Lung (tissue), 12 donors: Measurements from ENCODE around the gene KCNMA1. TPM values are rescaled to one million over a fixed set of nuclear protein-coding genes. Genes with fewer than 3 reads are reported as not detected.

Source experiments
- ATAC-seq: fragments of 200-7000 bp; cut with Tn5 transposase; one replicate; pipeline ENCODE4 v1.9.1; 2020; ENCODE audit warnings: moderate number of reproducible peaks; ENCODE audit not compliant: insufficient read depth, low FRiP score
- DNase-seq, 3 donors: peaks; one replicate each; pipeline ENCODE4 v3.0.0-alpha.2; 2013 to 2017
- H3K27ac ChIP-seq, 2 donors: one replicate each; pipeline ENCODE4 v1.5.1; 2013; ENCODE audit warnings: mild to moderate bottlenecking in 2 of 2, moderate library complexity in 2 of 2, control low read depth in 1 of 2, inconsistent platforms in 1 of 2, low read depth in 1 of 2, low read length in 1 of 2
- H3K27me3 ChIP-seq, 3 donors: one replicate each; pipeline ENCODE4 v1.5.1; 2013; ENCODE audit warnings: low read length in 2 of 3; ENCODE audit not compliant: control insufficient read depth in 3 of 3, insufficient read depth in 3 of 3
- H3K36me3 ChIP-seq, 4 donors: one replicate each; pipeline ENCODE4 v1.5.1; 2013; ENCODE audit warnings: low read length in 4 of 4, mild to moderate bottlenecking in 1 of 4, moderate library complexity in 1 of 4; ENCODE audit not compliant: control insufficient read depth in 4 of 4, insufficient read depth in 4 of 4
- H3K4me1 ChIP-seq, 5 donors: one replicate each; pipeline ENCODE4 v1.5.1; 2013; ENCODE audit warnings: low read length in 5 of 5, mild to moderate bottlenecking in 2 of 5, moderate library complexity in 1 of 5; ENCODE audit not compliant: control insufficient read depth in 5 of 5, insufficient read depth in 5 of 5
- H3K4me3 ChIP-seq: one replicate; pipeline ENCODE4 v1.5.1; 2013; ENCODE audit warnings: mild to moderate bottlenecking, control low read depth, moderate library complexity
- H3K9ac ChIP-seq, 2 donors: one replicate each; pipeline ENCODE4 v1.5.1; 2013; ENCODE audit warnings: low read length in 2 of 2, control low read depth in 1 of 2; ENCODE audit not compliant: insufficient read depth in 1 of 2
- H3K9me3 ChIP-seq, 4 donors: one replicate each; pipeline ENCODE4 v1.5.1; 2013; ENCODE audit warnings: low read length in 3 of 4, mild to moderate bottlenecking in 1 of 4, moderate library complexity in 1 of 4; ENCODE audit not compliant: control insufficient read depth in 4 of 4, insufficient read depth in 3 of 4
- CTCF ChIP-seq: IDR thresholded peaks from 2 replicates; pipeline ENCODE4 v1.5.1; 2012; ENCODE audit warnings: mild to moderate bottlenecking; ENCODE audit errors: control extremely low read depth, extremely low read depth
- WGBS, 2 donors: extraction: QIAGEN DNeasy Blood & Tissue Kit; methylation state at CpG; one replicate each; pipeline ENCODE4 v1.1.7; 2013; 5-methylcytosine and 5-hydroxymethylcytosine counted together
- polyA plus RNA-seq, 2 donors: library from polyadenylated mRNA; stranded (reverse); fragments of 200-250 nt; gene quantifications; one replicate each; pipeline ENCODE4 v1.2.1, GENCODE V29; 2013
- total RNA-seq, 2 donors: library from RNA; depleted of rRNA in 1 of 2; stranded (reverse); fragments of >200 nt in 1 of 2; gene quantifications; one replicate each; pipeline ENCODE4 v1.2.1, GENCODE V29; 2014 to 2021
- donor health status: control.
- donor health status: control.
- donor health status: Bipolar disorder and iron deficiency.
- donor health status: healthy.
- donor health status: DM: yes; HTN: yes; CAD: no.

The KCNMA1 gene
- total and polyA plus RNA-seq, 4 donors = 3.8 to 13.0 (median 5.5) TPM

DNA sequence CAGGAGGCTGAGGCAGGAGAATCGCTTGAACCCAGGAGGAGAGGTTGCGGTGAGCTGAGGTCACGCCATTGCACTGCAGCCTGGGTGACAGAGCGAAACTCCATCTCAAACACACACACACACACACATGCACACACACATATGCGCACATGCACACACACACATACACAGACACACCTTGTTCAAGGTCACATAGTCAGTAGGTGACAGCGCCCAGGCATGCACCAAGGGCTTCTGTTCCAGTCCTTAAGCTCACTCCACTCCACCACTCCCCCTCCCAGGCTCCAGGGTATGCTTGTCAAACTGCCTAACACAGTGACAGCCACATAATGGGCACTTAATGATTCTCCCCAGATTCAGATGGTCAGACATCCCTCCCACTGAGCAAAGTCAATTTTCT is 37.0 kb downstream of the KCNMA1 start:
- Histone ChIP-seq H3K9ac (no peak overlapping the region), H3K4me3 (no peak overlapping the region), H3K9me3 (no peaks in the 10 kb centered on the region), H3K4me1 (peaks cover 0 to 8% (median 3%) of the 10 kb centered on the region in 5 donors), H3K27me3 (no peaks in the 10 kb centered on the region), H3K27ac (no peak overlapping the region), H3K36me3 (no peaks in the 10 kb centered on the region)
- ATAC-seq = no peak
- WGBS, 2 donors = 94 to 95% methylated on average over 6 of the region's 6 CpGs
- no peak for DNase-seq
- TF ChIP-seq CTCF = no peak

DNA sequence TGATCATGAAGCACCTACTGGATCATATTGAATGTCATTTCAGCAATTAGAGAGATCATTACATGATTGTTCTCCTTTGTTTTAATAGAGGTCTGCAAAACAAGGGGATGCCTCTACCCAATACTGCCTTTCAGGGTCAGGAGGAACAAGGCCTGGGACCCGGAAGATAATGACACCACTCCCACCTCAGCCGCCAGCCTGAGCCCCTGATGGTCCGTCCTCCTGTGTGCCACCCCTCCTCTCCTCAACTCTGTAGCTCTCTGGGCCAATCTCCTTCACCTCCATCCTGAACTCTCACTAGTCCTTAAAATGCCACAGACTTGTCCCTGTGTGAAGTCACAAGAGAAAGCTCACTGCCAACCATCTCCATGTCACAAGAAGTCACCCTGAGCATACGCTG is 38.0 kb downstream of the KCNMA1 start:
- no peak overlapping the region for H3K27ac ChIP-seq
- DNase-seq (no peak), ATAC-seq (no peak)
- no peaks in the 10 kb centered on the region for H3K36me3 ChIP-seq
- TF ChIP-seq CTCF = no peak
- H3K27me3 ChIP-seq = no peaks in the 10 kb centered on the region
- no peak overlapping the region for H3K4me3 ChIP-seq
- WGBS, 2 donors = 83 to 86% methylated on average over 4 of the region's 4 CpGs
- no peaks in the 10 kb centered on the region for H3K9me3 ChIP-seq
- H3K4me1 ChIP-seq = peaks cover 0 to 8% (median 3%) of the 10 kb centered on the region in 5 donors
- no peak overlapping the region for H3K9ac ChIP-seq

DNA sequence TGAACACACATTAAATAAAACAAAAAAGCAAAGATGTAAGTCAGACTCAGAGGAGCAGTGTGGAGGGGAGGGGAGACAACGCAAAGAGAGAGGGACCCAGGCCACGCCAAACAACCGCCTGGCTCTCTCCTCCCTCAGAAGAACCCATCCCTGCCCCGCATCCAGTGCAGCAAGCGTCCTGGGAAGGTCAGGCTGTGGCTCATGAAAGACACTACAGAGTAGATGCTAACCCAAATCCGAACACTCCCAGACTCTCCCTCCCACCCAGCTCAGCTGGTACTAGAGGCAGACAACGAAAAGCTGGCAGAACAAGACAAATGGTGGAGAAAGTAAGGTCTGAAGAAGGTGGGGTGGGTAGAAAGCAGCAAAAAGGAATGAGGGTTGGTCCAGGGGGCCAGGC is 39.0 kb downstream of the KCNMA1 start:
- ATAC-seq = no peak
- Histone ChIP-seq H3K9ac (no peak overlapping the region), H3K4me1 (peaks cover 0 to 8% (median 3%) of the 10 kb centered on the region in 5 donors), H3K27me3 (no peaks in the 10 kb centered on the region), H3K27ac (no peak overlapping the region), H3K4me3 (no peak overlapping the region), H3K36me3 (no peaks in the 10 kb centered on the region), H3K9me3 (no peaks in the 10 kb centered on the region)
- WGBS, 2 donors = 55 to 74% methylated on average over 7 of the region's 7 CpGs
- no peak for DNase-seq
- no peak for TF ChIP-seq CTCF

GRCh38 chr10:77597560-77597959 is 40.0 kb downstream of the KCNMA1 start:
- no peak for TF ChIP-seq CTCF
- Histone ChIP-seq H3K27ac (no peak overlapping the region), H3K4me3 (no peak overlapping the region), H3K9me3 (no peaks in the 10 kb centered on the region), H3K36me3 (no peaks in the 10 kb centered on the region), H3K9ac (no peak overlapping the region), H3K4me1 (peaks cover 0 to 2% (median 0%) of the 10 kb centered on the region in 5 donors), H3K27me3 (no peaks in the 10 kb centered on the region)
- ATAC-seq (no peak), DNase-seq (no peak)
